BLaER1 (cell line): Measurements from ENCODE around the gene SLC16A12.
"Not testable (repeated sequence)": the region's sequence is repeated elsewhere in the genome, so short reads cannot be mapped to it uniquely, and the experiment has no call there.

Experiments
- H3K27ac ChIP-seq: shearing (Covaris generic); formaldehyde crosslinking; 2 replicates; pipeline ENCODE4 v1.8.1; 2022
- H3K27me3 ChIP-seq: shearing (Covaris generic); formaldehyde crosslinking; 2 replicates; pipeline ENCODE4 v1.8.1; 2022
- H3K36me3 ChIP-seq: shearing (Covaris generic); formaldehyde crosslinking; 2 replicates; pipeline ENCODE4 v1.8.1; 2022
- H3K4me1 ChIP-seq: shearing (Covaris generic); formaldehyde crosslinking; 2 replicates; pipeline ENCODE4 v1.8.1; 2022
- H3K4me2 ChIP-seq: shearing (Covaris generic); formaldehyde crosslinking; 2 replicates; pipeline ENCODE4 v1.8.1; 2022
- H3K4me3 ChIP-seq: shearing (Covaris generic); formaldehyde crosslinking; 2 replicates; pipeline ENCODE4 v1.8.1; 2022
- H3K9ac ChIP-seq: shearing (Covaris generic); formaldehyde crosslinking; 2 replicates; pipeline ENCODE4 v1.8.1; 2022
- H3K9me3 ChIP-seq: shearing (Covaris generic); formaldehyde crosslinking; 2 replicates; pipeline ENCODE4 v1.8.1; 2022
- H4K20me1 ChIP-seq: shearing (Covaris generic); formaldehyde crosslinking; 2 replicates; pipeline ENCODE4 v1.8.1; 2022
- Cebpa-rat ChIP-seq: shearing (Covaris generic); IDR thresholded peaks from 2 replicates; pipeline ENCODE4 v1.8.1; 2022

Gene SLC16A12

DNA sequence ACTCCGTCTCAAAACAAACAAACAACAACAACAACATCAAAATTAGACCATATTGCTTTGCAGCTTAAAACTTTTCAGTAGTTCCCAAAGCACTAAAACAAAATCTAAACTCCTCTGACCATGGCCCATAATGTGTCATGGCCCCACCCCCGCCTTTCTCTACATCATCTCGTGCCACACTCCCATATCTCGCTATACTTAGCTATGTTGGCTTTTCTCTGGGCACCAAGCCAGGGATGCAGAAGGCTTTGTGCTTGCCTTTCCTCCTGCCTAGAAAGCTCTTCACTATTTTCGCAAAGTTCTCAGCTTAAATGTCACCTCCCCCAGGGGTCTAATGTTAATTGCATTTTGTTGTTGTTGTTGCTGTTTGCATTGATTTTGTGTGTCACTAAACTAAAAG, 15.1 kb upstream of the SLC16A12 start:
- no peaks in the 10 kb centered on the region for H3K36me3 ChIP-seq
- H3K4me3 ChIP-seq, result no peak overlapping the region
- H3K27me3 ChIP-seq, result no peaks in the 10 kb centered on the region
- no peaks in the 10 kb centered on the region for H3K4me1 ChIP-seq
- no peaks in the 10 kb centered on the region for H4K20me1 ChIP-seq
- peaks cover 3% of the 10 kb centered on the region; the same call in 1 of the 2 replicates for H3K9me3 ChIP-seq
- H3K9ac ChIP-seq, result no peak overlapping the region
- no peak for TF ChIP-seq Cebpa-rat
- H3K4me2 ChIP-seq, result no peak overlapping the region
- no peak overlapping the region for H3K27ac ChIP-seq

DNA sequence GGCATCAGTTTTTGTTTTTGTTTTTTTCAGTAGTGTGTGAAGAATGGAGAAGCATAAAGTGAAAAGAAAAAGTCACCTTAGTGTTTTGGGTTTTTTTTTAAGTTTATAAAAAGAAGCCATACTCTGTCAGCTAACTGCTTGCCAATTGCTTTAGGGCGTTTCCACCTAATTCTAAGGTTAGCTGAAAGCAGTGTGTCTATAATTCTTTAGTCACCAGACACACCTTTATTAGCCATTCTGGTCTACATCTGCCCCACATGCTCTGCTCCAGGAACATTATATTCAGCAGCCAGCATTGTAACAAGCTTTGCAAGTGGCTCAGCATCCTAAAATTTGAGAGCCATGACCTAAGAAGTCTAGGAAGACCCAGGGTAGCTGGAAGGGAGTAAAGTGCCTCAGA, 14.1 kb upstream of the SLC16A12 start:
- H3K27ac ChIP-seq, result no peak overlapping the region
- no peak overlapping the region for H3K9ac ChIP-seq
- H3K4me3 ChIP-seq, result no peak overlapping the region
- H3K4me1 ChIP-seq, result no peaks in the 10 kb centered on the region
- H4K20me1 ChIP-seq, result no peaks in the 10 kb centered on the region
- peaks cover 3% of the 10 kb centered on the region; the same call in 1 of the 2 replicates for H3K9me3 ChIP-seq
- no peak for TF ChIP-seq Cebpa-rat
- no peaks in the 10 kb centered on the region for H3K27me3 ChIP-seq
- no peak overlapping the region for H3K4me2 ChIP-seq
- no peaks in the 10 kb centered on the region for H3K36me3 ChIP-seq

DNA sequence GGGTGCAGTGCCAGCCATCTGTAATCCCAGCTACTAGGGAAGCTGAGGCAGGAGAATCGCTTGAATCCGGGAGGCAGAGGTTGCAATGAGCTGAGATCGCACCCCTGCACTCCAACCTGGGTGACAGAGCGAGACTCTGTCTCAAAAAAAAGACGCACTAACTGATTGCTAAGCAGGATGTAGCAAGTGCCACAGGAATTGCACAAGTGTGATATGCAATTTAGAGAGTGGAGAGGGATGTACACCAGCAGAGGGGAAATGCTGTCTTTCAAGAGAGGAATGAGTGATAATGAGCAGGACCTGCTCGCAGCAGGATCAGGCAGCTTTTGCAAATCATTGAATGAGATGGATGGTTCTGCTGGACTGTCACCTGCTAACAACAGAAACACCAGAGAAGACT, 13.3 kb upstream of the SLC16A12 start:
- H3K9ac ChIP-seq, result no peak overlapping the region
- H4K20me1 ChIP-seq, result no peaks in the 10 kb centered on the region
- no peaks in the 10 kb centered on the region for H3K36me3 ChIP-seq
- TF ChIP-seq Cebpa-rat, result no peak
- H3K4me1 ChIP-seq, result no peaks in the 10 kb centered on the region
- H3K27ac ChIP-seq, result no peak overlapping the region
- peaks cover 3% of the 10 kb centered on the region; the same call in 1 of the 2 replicates for H3K9me3 ChIP-seq
- no peak overlapping the region for H3K4me3 ChIP-seq
- no peaks in the 10 kb centered on the region for H3K27me3 ChIP-seq
- no peak overlapping the region for H3K4me2 ChIP-seq

DNA sequence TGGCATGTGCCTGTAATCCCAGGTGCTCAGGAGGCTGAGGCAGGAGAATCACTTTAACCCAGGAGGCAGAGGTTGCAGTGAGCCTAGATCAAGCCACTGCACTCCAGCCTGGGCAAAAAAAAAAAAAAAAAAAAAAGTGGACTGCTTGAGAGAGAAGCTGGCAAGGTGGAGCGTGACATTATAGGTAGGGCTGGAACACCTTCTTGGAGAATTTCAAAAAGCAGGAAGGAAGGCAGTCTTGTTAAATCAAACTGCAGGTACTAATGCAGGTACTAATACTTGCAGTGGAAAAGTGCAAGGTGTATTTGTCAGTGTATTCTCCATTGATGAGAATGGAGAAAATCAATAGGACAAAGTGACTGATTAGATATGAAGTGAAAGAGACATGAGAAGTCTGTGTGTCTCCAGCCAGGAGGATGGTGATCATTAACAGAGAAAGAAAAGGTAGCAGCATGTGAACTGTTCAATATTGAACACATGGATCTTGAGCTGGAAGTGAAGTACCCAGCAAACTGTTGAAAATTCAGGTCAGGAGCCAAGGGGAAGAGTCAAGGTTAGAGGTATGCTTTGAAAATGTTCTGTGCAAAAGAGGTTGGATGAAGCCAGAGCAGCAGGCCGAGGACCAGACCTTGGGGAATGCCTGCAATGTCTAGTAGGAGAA, 12.6 kb upstream of the SLC16A12 start:
- Histone ChIP-seq H3K27ac (no peak overlapping the region), H3K36me3 (no peaks in the 10 kb centered on the region), H3K4me3 (no peak overlapping the region), H4K20me1 (no peaks in the 10 kb centered on the region), H3K27me3 (no peaks in the 10 kb centered on the region), H3K9me3 (peaks cover 3% of the 10 kb centered on the region; the same call in 1 of the 2 replicates), H3K4me2 (no peak overlapping the region), H3K9ac (no peak overlapping the region), H3K4me1 (no peaks in the 10 kb centered on the region)
- no peak for TF ChIP-seq Cebpa-rat

DNA sequence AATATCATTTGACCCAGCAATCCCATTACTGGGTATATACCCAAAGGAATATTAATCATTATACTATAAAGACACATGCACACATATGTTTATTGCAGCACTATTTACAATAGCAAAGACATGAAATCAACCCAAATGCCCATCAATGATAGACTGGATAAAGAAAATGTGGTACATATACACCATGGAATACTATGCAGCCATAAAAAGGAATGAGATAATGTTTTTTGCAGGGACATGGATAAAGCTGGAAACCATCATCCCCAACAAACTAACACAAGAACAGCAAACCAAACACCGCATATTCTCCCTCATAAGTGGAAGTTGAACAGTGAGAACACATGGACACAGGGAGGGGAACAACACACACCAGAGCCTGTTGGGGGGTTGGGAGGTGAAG, 11.3 kb upstream of the SLC16A12 start:
- H3K27ac ChIP-seq, H3K27me3 ChIP-seq, H3K9ac ChIP-seq, H4K20me1 ChIP-seq, H3K4me1 ChIP-seq, H3K4me3 ChIP-seq, H3K4me2 ChIP-seq, H3K36me3 ChIP-seq, H3K9me3 ChIP-seq: not testable (repeated sequence)

DNA sequence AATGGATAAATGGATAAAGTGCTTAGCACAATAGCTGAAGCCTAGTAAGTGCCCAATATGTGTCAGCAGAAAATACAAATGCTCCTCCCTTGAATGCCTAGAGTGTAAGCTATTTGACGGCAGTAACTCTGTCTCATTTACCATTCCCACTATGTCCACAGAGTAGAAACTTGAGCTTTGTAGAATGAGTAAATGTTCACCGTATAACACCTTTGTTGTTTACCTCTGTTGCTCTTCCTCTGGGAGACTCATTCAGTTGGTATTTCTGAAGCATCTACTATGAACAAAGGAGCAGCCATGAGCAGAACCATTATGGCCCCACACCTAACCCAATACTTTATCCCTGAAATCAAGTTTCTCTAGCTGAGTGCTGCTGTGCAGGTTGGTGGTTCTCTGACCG, 8.4 kb upstream of the SLC16A12 start:
- Histone ChIP-seq H3K27me3 (no peaks in the 10 kb centered on the region), H3K9me3 (no peaks in the 10 kb centered on the region), H3K27ac (no peak overlapping the region), H3K4me2 (no peak overlapping the region), H3K4me1 (no peaks in the 10 kb centered on the region), H4K20me1 (no peaks in the 10 kb centered on the region), H3K9ac (no peak overlapping the region), H3K4me3 (no peak overlapping the region), H3K36me3 (no peaks in the 10 kb centered on the region)
- TF ChIP-seq Cebpa-rat, result no peak

DNA sequence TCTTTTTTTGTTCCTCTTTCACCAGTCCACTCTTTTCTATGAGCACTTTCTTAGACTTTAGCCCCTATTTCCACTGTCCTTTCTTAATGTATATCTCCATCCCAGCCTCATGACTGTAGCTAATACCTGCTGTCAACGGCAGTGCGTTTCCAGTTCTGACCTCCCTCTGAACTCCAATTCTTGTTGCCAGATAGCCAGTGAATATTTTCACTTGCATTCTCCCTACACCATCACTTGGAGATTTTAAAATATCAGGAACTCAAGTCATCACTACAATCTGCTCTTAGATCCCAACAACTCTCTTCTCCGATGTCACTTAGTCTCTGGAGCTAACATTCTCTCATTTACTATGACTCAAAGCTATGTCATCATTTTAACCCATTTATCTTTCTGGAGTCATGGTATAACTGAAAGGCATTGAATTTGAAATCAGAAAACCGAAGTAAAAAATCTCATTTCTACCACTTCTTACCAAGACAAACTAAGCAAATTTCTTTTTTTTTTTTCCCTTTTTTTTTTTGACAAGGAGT, 5.1 kb upstream of the SLC16A12 start:
- no peak for TF ChIP-seq Cebpa-rat
- peaks cover 12% of the 10 kb centered on the region for H3K9me3 ChIP-seq
- no peaks in the 10 kb centered on the region for H4K20me1 ChIP-seq
- no peak overlapping the region for H3K9ac ChIP-seq
- H3K36me3 ChIP-seq, result no peaks in the 10 kb centered on the region
- no peaks in the 10 kb centered on the region for H3K27me3 ChIP-seq
- H3K4me1 ChIP-seq, result no peaks in the 10 kb centered on the region
- H3K4me3 ChIP-seq, result no peak overlapping the region
- H3K27ac ChIP-seq, result no peak overlapping the region
- no peak overlapping the region for H3K4me2 ChIP-seq

DNA sequence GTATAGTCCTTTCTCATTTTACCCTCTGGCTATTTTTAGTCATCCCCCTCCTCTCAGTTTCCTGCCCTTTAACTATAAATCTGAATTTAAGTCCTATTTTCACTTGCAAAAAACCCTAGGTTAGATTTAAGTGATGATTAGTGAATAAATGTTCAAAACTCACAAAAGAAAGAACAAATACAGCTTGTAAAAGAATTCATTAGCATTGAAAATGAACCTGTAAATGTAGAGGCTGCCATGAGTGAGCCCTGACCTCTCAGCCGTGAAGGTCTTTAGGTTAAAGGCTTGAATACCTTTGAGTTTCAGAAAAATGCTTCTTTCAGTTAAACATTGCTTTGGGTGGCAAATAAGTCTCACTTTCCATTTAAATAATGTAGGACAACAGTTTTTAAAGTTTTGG, 2.0 kb upstream of the SLC16A12 start:
- H4K20me1 ChIP-seq, result no peaks in the 10 kb centered on the region
- H3K36me3 ChIP-seq, result no peaks in the 10 kb centered on the region
- no peak overlapping the region for H3K27ac ChIP-seq
- H3K4me2 ChIP-seq, result no peak overlapping the region
- no peaks in the 10 kb centered on the region for H3K27me3 ChIP-seq
- no peak overlapping the region for H3K4me3 ChIP-seq
- H3K9me3 ChIP-seq, result peaks cover 21% of the 10 kb centered on the region
- no peak overlapping the region for H3K9ac ChIP-seq
- H3K4me1 ChIP-seq, result no peaks in the 10 kb centered on the region
- TF ChIP-seq Cebpa-rat, result no peak

DNA sequence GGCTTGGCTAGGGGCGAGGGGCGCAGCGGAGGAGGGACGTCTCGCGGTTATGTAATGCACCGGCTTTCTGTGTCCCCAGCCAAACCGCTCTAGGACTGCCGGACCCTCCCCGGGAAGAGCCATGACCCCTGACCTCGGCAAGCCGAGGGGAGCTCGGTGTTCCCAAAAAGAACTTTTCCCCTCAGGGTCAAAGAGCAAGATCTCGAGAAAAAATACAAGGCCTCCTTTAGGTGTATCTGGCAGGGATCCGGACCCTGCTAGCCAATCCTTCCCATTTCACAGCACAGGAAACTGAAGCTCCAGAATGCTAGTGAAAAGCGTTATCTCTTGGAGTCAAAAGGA, 590 bp upstream of the SLC16A12 start:
- H4K20me1 ChIP-seq, result no peaks in the 10 kb centered on the region
- no peaks in the 10 kb centered on the region for H3K36me3 ChIP-seq
- H3K9ac ChIP-seq, result no peak overlapping the region
- H3K27me3 ChIP-seq, result no peaks in the 10 kb centered on the region
- no peak overlapping the region for H3K4me3 ChIP-seq
- H3K4me2 ChIP-seq, result no peak overlapping the region
- no peaks in the 10 kb centered on the region for H3K4me1 ChIP-seq
- TF ChIP-seq Cebpa-rat, result no peak
- H3K27ac ChIP-seq, result no peak overlapping the region
- H3K9me3 ChIP-seq, result peaks cover 21% of the 10 kb centered on the region

DNA sequence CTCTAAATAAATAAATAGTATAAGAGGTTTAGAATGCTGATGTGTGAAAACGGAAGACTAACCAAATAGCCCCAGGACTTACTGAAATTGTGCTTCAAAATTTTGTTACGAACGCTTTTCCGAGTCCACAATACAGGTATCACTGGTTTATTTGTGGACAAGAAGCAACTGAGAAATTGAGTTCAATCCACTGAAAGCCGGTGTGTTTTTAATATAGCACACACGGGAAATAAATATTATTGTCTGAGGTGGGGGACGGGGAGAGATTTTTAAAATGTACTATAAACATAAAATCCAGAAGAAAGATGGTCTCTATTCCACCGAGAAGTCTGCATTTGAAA, 598 bp downstream of the SLC16A12 start:
- H3K4me3 ChIP-seq, result no peak overlapping the region
- H3K9ac ChIP-seq, result no peak overlapping the region
- peaks cover 21% of the 10 kb centered on the region for H3K9me3 ChIP-seq
- no peaks in the 10 kb centered on the region for H3K4me1 ChIP-seq
- no peaks in the 10 kb centered on the region for H3K36me3 ChIP-seq
- no peak overlapping the region for H3K4me2 ChIP-seq
- no peak for TF ChIP-seq Cebpa-rat
- no peak overlapping the region for H3K27ac ChIP-seq
- H4K20me1 ChIP-seq, result no peaks in the 10 kb centered on the region
- no peaks in the 10 kb centered on the region for H3K27me3 ChIP-seq

DNA sequence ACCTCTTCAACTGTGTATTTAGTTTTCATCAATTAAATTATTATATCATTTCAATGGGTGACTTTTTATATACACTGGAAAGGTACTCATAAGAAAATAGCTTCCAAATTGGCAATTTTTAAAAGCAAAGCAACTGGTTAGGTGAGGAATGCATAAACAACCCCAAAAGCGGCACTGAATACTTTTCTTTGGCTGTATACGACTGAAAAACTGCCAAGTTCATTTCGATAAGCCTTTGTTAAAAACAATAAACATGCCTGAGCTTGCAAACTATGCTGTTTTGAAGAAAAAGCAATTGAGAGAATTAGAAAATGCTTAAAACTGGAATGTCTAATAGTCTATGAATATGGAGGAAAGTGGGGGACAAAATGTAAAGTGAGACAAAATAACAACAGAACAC, 2.9 kb downstream of the SLC16A12 start:
- no peak for TF ChIP-seq Cebpa-rat
- no peak overlapping the region for H3K9ac ChIP-seq
- H3K4me2 ChIP-seq, result no peak overlapping the region
- H4K20me1 ChIP-seq, result no peaks in the 10 kb centered on the region
- peaks cover 21% of the 10 kb centered on the region for H3K9me3 ChIP-seq
- no peak overlapping the region for H3K4me3 ChIP-seq
- H3K27me3 ChIP-seq, result no peaks in the 10 kb centered on the region
- no peaks in the 10 kb centered on the region for H3K4me1 ChIP-seq
- H3K27ac ChIP-seq, result no peak overlapping the region
- no peaks in the 10 kb centered on the region for H3K36me3 ChIP-seq
